SK-N-SH (cell line): Measurements from ENCODE around the gene CDCP1. TPM values are rescaled to one million over a fixed set of nuclear protein-coding genes. Genes with fewer than 3 reads are reported as not detected.

Experiments used
- CHD2 ChIP-seq: fragments of 150-350 bp; IDR thresholded peaks from 2 replicates; pipeline ENCODE4 v1.6.1; 2018; ENCODE audit warnings: low read length; ENCODE audit not compliant: partially characterized antibody
- ELF1 ChIP-seq: IDR thresholded peaks from 2 replicates; pipeline ENCODE4 v1.4.0; 2012
- EP300 ChIP-seq, 2 experiments: IDR thresholded peaks; 2 replicates each; pipeline versions ENCODE4 v1.4.0 to v1.6.1; 2012; ENCODE audit warnings: borderline replicate concordance in 1 of 2, low read depth in 1 of 2, low read length in 1 of 2
- EZH2phosphoT487 ChIP-seq: fragments of 200-600 bp; sonication (generic); IDR thresholded peaks from 2 replicates; pipeline ENCODE4 v1.6.1; 2017; ENCODE audit warnings: low read depth, mixed run types, mild to moderate bottlenecking, antibody characterized with exemption, moderate library complexity, borderline replicate concordance
- FOXJ3 ChIP-seq: sonication (generic); formaldehyde crosslinking; IDR thresholded peaks from 2 replicates; pipeline ENCODE4 v1.5.1; 2020; ENCODE audit warnings: mild to moderate bottlenecking, missing genetic modification reagents
- FOXM1 ChIP-seq: IDR thresholded peaks from 2 replicates; pipeline ENCODE4 v1.4.0; 2012; ENCODE audit warnings: low read depth, mild to moderate bottlenecking
- GABPA ChIP-seq: IDR thresholded peaks from 2 replicates; pipeline ENCODE4 v1.4.0; 2012; ENCODE audit warnings: low read depth, mild to moderate bottlenecking
- GATA2 ChIP-seq: sonication (generic); formaldehyde crosslinking; IDR thresholded peaks from 2 replicates; pipeline ENCODE4 v1.5.0; 2020; ENCODE audit warnings: mild to moderate bottlenecking, missing genetic modification reagents
- JUND ChIP-seq: IDR thresholded peaks from 2 replicates; pipeline ENCODE4 v1.4.0; 2012
- MXI1 ChIP-seq: IDR thresholded peaks from 2 replicates; pipeline ENCODE4 v1.6.1; 2012; ENCODE audit warnings: mild to moderate bottlenecking, low read depth, low read length, improper control_type of control experiment
- NRF1 ChIP-seq: IDR thresholded peaks from 2 replicates; pipeline ENCODE4 v1.6.1; 2012; ENCODE audit warnings: low read depth, mild to moderate bottlenecking, low read length
- POLR2AphosphoS5 ChIP-seq: IDR thresholded peaks from 2 replicates; pipeline ENCODE4 v1.6.1; 2012; ENCODE audit warnings: low read depth, low read length
- RCOR1 ChIP-seq: fragments of 150-350 bp; IDR thresholded peaks from 2 replicates; pipeline ENCODE4 v1.6.1; 2017; ENCODE audit warnings: antibody characterized with exemption, low read length
- RFX5 ChIP-seq: IDR thresholded peaks from 2 replicates; pipeline ENCODE4 v1.6.1; 2012; ENCODE audit warnings: mild to moderate bottlenecking, improper control_type of control experiment, low read length
- RXRA ChIP-seq: IDR thresholded peaks from 2 replicates; pipeline ENCODE4 v1.4.0; 2012; ENCODE audit warnings: low read depth, mild to moderate bottlenecking, borderline replicate concordance
- SMC3 ChIP-seq: IDR thresholded peaks from 2 replicates; pipeline ENCODE4 v1.6.1; 2012; ENCODE audit warnings: low read depth, low read length, improper control_type of control experiment
- TCF12 ChIP-seq: IDR thresholded peaks from 2 replicates; pipeline ENCODE4 v1.4.0; 2012
- TEAD4 ChIP-seq: IDR thresholded peaks from 2 replicates; pipeline ENCODE4 v1.4.0; 2012; ENCODE audit warnings: mild to moderate bottlenecking, borderline replicate concordance; ENCODE audit not compliant: insufficient read depth
- USF2 ChIP-seq: fragments of 150-350 bp; IDR thresholded peaks from 2 replicates; pipeline ENCODE4 v1.6.1; 2017; ENCODE audit warnings: antibody characterized with exemption, low read length, low read depth, borderline replicate concordance
- YY1 ChIP-seq: IDR thresholded peaks from 2 replicates; pipeline ENCODE4 v1.4.0; 2012; ENCODE audit warnings: low read depth, mild to moderate bottlenecking
- polyA plus RNA-seq, 3 experiments: library from polyadenylated mRNA; depleted of rRNA; stranded (reverse); fragments of >200 nt; gene quantifications; 2 replicates each; pipeline ENCODE4 v1.2.3, GENCODE V29; 2012
- TF ChIP-seq, protein P1 (sequence below): fragments of 150-350 bp; IDR thresholded peaks from 2 replicates; pipeline ENCODE4 v1.6.1; 2016; ENCODE audit warnings: mild to moderate bottlenecking, low read depth, low read length
- TF ChIP-seq, protein P2 (sequence below): IDR thresholded peaks from 2 replicates; pipeline ENCODE4 v1.4.0; 2012; ENCODE audit warnings: low read depth
- TF ChIP-seq, protein P3 (sequence below): IDR thresholded peaks from 2 replicates; pipeline ENCODE4; 2012

Gene CDCP1
- polyA plus RNA-seq, 1 of the 3 experiments (the other 2 are of a cell fraction): 3.6 TPM

GRCh38 chr3:45043728-45044299 is 102.4 kb downstream of the CDCP1 start (continued):
- TF ChIP-seq YY1 (no peak), NRF1 (no peak), TEAD4 (no peak), GABPA (no peak), POLR2AphosphoS5 (no peak), CHD2 (no peak), EZH2phosphoT487 (no peak), RFX5 (no peak), JUND (peak; percentile 86), MXI1 (no peak), ELF1 (no peak), FOXJ3 (CRISPR knock-in tag) (no peak), EP300 (IDR thresholded peaks at IDR 0.05; ENCODE audit: borderline replicate concordance in 1 of 2, low read depth in 1 of 2, low read length in 1 of 2) (no peak), TCF12 (peak; percentile 76), RCOR1 (no peak), GATA2 (CRISPR knock-in tag) (no peak), USF2 (no peak), RXRA (no peak), FOXM1 (no peak), SMC3 (peak; percentile 21)
- TF ChIP-seq, protein P1, sequence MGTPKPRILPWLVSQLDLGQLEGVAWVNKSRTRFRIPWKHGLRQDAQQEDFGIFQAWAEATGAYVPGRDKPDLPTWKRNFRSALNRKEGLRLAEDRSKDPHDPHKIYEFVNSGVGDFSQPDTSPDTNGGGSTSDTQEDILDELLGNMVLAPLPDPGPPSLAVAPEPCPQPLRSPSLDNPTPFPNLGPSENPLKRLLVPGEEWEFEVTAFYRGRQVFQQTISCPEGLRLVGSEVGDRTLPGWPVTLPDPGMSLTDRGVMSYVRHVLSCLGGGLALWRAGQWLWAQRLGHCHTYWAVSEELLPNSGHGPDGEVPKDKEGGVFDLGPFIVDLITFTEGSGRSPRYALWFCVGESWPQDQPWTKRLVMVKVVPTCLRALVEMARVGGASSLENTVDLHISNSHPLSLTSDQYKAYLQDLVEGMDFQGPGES: no peak
- TF ChIP-seq, protein P2, sequence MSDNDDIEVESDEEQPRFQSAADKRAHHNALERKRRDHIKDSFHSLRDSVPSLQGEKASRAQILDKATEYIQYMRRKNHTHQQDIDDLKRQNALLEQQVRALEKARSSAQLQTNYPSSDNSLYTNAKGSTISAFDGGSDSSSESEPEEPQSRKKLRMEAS: peak; percentile 59; the same call in 1 of the 2 replicates
- TF ChIP-seq, protein P3, sequence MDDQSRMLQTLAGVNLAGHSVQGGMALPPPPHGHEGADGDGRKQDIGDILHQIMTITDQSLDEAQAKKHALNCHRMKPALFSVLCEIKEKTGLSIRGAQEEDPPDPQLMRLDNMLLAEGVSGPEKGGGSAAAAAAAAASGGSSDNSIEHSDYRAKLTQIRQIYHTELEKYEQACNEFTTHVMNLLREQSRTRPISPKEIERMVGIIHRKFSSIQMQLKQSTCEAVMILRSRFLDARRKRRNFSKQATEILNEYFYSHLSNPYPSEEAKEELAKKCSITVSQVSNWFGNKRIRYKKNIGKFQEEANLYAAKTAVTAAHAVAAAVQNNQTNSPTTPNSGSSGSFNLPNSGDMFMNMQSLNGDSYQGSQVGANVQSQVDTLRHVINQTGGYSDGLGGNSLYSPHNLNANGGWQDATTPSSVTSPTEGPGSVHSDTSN: no peak
